GM19239 (cell line): ENCODE measurements around the gene PTPRN2.

ENCODE experiments used
- DNase-seq: peaks from one replicate; pipeline ENCODE4 v3.0.0; 2011; ENCODE audit warnings: low spot score; ENCODE audit not compliant: insufficient read length
- FAIRE-seq: peaks from 2 replicates; lab custom pipeline; 2011; peaks lifted over from hg19 to GRCh38; lab: Jason Lieb, UNC

The PTPRN2 gene

GRCh38 chr7:158450476-158451124, 137.0 kb downstream of the PTPRN2 start:
- DNase-seq, result no peak
- no peak for FAIRE-seq

- DNase-seq (no peak), FAIRE-seq (no peak)
Measured at GRCh38 chr7:158449942-158450341, 137.7 kb downstream of the PTPRN2 start.

- no peak for DNase-seq
- FAIRE-seq, result no peak
Measured at GRCh38 chr7:158449266-158449665, 138.4 kb downstream of the PTPRN2 start.

- FAIRE-seq (no peak), DNase-seq (no peak)
Measured at GRCh38 chr7:158448430-158449100, 139.1 kb downstream of the PTPRN2 start.

GRCh38 chr7:158447506-158448171, 140.0 kb downstream of the PTPRN2 start:
- FAIRE-seq (no peak), DNase-seq (no peak)

- FAIRE-seq (no peak), DNase-seq (no peak)
Measured at GRCh38 chr7:158447151-158447505, 140.5 kb downstream of the PTPRN2 start.

GRCh38 chr7:158446706-158447105, 140.9 kb downstream of the PTPRN2 start:
- no peak for DNase-seq
- FAIRE-seq, result no peak

- FAIRE-seq, result no peak
- no peak for DNase-seq
Measured at GRCh38 chr7:158446281-158446680, 141.3 kb downstream of the PTPRN2 start.

- FAIRE-seq (no peak), DNase-seq (no peak)
Measured at GRCh38 chr7:158445421-158446175, 142.0 kb downstream of the PTPRN2 start.

- FAIRE-seq (no peak), DNase-seq (no peak)
Measured at GRCh38 chr7:158444501-158445420, 142.9 kb downstream of the PTPRN2 start.

- FAIRE-seq, result no peak
- DNase-seq, result no peak
Measured at GRCh38 chr7:158443688-158444483, 143.7 kb downstream of the PTPRN2 start.

GRCh38 chr7:158443014-158443687, 144.5 kb downstream of the PTPRN2 start:
- DNase-seq, result no peak
- FAIRE-seq, result no peak

- DNase-seq, result no peak
- FAIRE-seq, result no peak
Measured at GRCh38 chr7:158442260-158442659, 145.4 kb downstream of the PTPRN2 start.

GRCh38 chr7:158439035-158439434, 148.6 kb downstream of the PTPRN2 start:
- FAIRE-seq (no peak), DNase-seq (no peak)

- DNase-seq (no peak), FAIRE-seq (no peak)
Measured at GRCh38 chr7:158432369-158433341, 155.0 kb downstream of the PTPRN2 start.

GRCh38 chr7:158431941-158432347, 155.7 kb downstream of the PTPRN2 start:
- DNase-seq, result no peak

More at GRCh38 chr7:158431941-158432347, 155.7 kb downstream of the PTPRN2 start:
- FAIRE-seq, result no peak
